WI38 (cell line): Measurements from ENCODE around the gene TFDP1.

Source experiments
- H3K4me3 ChIP-seq: 2 replicates; pipeline ENCODE4 v1.5.1; 2011; ENCODE audit warnings: low read depth, mild to moderate bottlenecking, control low read depth, low read length
- TF ChIP-seq, protein P1 (sequence below): IDR thresholded peaks from 2 replicates; pipeline ENCODE4 v1.5.1; 2012; ENCODE audit warnings: low read depth, mild to moderate bottlenecking, control low read depth, low read length

TFDP1 gene

DNA sequence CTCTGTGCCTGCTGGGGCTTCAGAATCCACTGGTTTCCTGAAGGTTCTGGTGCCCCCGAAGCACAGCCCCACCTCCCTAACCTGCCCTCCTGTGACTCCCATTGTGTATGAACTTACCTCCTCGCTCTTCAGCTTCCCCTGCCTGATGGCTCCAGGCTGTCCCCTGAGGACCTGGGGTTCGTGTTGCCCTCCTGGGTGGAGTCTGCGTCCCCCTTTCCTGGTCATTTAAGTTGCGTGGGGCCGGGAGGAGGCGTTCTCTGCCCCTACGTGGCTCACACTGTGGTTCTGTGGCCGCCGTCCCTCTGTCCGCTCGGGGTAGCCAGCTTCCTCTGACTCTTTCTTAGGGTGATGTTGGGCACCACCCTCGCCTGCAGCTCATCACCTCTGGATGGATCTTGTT is 13.9 kb downstream of the TFDP1 start:
- TF ChIP-seq, protein P1, sequence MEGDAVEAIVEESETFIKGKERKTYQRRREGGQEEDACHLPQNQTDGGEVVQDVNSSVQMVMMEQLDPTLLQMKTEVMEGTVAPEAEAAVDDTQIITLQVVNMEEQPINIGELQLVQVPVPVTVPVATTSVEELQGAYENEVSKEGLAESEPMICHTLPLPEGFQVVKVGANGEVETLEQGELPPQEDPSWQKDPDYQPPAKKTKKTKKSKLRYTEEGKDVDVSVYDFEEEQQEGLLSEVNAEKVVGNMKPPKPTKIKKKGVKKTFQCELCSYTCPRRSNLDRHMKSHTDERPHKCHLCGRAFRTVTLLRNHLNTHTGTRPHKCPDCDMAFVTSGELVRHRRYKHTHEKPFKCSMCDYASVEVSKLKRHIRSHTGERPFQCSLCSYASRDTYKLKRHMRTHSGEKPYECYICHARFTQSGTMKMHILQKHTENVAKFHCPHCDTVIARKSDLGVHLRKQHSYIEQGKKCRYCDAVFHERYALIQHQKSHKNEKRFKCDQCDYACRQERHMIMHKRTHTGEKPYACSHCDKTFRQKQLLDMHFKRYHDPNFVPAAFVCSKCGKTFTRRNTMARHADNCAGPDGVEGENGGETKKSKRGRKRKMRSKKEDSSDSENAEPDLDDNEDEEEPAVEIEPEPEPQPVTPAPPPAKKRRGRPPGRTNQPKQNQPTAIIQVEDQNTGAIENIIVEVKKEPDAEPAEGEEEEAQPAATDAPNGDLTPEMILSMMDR, result no peak
- no peak overlapping the region for H3K4me3 ChIP-seq

DNA sequence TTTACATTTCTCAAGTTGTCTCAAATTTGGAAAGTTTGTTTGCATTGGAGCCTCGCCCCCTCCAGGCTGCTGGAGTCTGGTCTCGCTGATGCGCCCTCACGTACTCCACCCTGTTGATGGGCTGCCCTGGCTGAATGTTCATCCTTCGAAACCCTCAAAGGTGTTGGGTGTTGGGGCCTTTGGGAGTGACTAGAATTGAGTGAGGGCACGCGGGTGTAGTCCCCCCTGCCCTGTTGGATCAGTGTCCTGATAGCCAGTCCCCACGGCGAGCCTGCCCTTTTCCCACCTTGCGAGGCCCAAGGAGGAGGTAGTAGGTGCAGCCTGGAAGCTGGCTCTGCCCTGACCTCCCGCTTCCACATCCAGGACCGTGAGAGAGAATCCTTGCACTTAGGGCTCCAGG is 14.8 kb downstream of the TFDP1 start:
- TF ChIP-seq, protein P1, result no peak

DNA sequence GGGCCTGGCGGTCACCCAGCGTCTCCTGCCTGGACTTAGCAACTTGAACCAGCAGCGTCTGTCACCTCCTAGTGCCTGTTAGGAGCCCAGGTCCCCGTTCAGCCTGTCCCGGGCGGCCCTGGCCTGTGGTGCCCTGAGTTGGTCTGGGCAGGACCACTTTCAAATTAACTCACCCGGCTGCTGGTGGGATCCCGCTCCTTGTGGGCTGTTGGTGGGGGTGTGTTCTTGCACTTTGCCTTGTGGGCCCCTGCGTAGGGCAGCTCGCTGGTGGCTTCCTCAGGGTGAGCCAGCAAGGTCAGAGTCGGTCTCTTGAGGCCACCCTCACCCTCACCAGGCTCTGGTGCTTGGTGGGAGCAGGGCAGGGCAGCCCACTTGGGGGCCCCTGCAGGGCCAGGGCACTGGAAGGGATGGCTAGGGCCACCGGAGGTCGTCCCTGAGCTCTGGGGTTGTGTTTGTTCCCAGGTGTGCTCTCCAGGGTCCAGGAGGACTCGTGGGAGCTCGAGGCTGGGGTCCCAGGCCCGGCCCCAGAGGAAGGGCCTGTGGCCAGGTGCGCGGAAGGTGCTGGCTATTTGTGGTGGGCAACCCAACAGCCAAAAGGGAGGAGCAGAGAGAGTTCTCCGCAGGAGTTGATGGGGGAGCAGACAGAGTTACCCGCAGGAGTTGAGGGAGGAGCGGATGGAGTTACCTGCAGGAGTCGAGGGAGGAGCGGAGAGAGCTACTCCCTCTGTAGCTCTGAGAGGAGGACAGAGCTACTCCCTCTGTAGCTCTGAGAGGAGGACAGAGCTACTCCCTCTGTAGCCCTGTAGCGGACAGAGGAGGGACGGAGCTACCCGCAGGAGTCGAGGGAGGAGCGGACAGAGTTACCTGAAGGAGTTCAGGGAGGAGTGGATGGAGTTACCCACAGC is 16.9 kb downstream of the TFDP1 start:
- TF ChIP-seq, protein P1, result no peak
- no peak overlapping the region for H3K4me3 ChIP-seq

More for the DNA sequence above, 14.8 kb downstream of the TFDP1 start:
- H3K4me3 ChIP-seq, result no peak overlapping the region

DNA sequence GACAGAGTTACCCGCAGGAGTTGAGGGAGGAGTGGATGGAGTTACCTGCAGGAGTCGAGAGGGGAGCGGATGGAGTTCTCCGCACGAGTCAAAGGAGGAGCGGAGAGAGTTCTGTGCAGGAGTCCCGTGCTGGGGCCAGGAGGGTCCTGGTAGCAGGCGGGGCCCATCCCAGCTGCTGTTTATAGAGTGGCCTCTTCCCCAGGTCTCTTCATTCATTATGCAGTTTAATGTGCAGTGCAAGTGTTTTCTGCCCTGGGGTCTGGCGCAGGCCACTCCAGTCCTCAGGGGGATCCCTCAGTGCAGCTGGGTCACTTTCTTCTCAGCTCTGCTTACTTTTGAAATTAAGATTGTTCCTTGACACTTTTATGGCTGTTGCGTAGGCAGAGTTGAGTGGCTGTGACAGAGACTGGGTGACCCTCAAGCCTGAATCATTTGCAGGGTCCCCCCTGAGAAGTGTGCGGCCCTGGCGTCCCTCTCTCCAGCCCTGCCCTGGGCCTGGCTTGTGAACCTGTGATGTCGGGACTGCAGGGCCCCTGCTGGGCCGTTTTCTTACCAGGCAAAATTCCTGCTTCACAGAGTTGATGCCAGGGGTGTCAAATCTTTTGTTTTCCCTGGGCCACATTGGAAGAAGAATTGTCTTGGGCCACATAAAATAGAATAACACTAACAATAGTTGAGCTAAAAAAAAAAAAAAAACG is 17.9 kb downstream of the TFDP1 start:
- H3K4me3 ChIP-seq, result no peak overlapping the region
- TF ChIP-seq, protein P1, result no peak

DNA sequence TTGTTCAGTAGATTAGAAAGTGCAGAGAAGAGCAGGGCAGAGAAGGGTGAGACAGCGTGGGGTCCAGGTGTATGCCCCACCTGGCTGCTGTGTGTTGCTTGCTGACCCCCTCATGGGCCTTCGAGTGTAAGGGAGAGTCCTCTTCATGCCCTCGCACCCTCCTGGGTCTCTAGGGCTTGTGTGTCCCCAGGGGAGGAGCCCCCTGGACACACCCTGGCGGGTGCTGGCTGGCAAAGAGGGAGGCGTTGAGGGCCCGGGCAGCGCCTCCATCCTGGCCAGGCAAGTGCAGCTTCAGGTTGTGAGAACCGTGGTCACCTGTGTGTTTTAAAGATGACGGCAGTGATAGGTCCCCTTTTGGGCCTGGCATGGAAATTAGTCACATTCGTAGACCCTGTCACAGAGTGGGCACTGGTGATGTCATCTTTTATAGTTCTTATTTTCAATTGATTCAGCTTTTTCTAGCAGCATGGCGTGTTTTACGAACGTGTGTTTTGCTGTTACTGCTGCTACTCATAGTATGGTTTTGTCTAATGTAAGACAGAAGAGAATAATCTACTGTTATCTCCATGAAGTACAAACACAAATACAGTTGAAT is 18.7 kb downstream of the TFDP1 start:
- H3K4me3 ChIP-seq, result no peak overlapping the region
- TF ChIP-seq, protein P1, result no peak

DNA sequence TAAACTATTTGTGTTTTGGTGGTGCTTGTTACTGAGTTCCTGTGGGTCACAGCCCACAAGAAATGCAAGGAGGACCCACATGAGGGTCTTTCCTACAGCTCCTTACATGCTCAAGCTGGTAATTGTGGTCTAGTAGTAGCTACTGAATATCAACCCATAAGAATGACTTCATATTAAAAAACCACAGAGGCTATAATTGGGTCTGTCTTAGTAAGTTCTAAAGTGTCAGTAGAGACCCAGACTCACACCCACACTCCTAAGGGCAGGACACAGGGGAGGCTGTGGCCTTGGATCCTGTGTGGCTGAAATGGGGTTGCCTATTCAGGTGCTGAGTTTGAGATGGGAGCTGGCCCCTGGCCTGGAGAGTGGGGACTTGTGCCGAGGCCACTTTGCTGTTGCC is 19.6 kb downstream of the TFDP1 start:
- TF ChIP-seq, protein P1, result no peak
- no peak overlapping the region for H3K4me3 ChIP-seq
